HG03097 (cell line): ENCODE data around the gene RALA.
A peak's percentile ranks its signal among the peaks of the same experiment; 100 is the strongest.
"Not testable (repeated sequence)": the region's sequence is repeated elsewhere in the genome, so short reads cannot be mapped to it uniquely, and the experiment has no call there.

ENCODE experiments used
- ATAC-seq: cut with Tn5 transposase; IDR thresholded peaks from one replicate; pipeline ENCODE4 v1.9.1; 2021; ENCODE audit not compliant: unreplicated experiment, low FRiP score

Gene RALA

DNA sequence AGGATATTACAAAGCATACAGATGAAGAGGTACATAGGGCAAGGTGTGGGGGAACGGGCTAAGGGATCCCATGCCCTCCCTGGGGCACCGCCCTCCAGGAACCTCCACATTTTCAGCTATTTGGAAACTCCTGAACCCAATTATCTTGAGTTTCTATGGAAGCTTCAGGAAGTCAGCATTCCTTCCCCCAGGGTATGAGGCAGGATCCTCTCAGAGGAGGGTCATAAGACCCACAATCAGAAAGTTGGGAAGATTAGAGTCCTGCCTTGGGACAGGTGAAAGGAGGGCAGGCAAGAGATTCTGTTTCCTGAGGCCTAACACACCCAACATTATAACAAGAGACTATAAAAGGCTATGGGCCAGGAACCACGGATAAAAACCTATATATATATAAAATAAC, 98.0 kb downstream of the RALA start:
- no peak for ATAC-seq

DNA sequence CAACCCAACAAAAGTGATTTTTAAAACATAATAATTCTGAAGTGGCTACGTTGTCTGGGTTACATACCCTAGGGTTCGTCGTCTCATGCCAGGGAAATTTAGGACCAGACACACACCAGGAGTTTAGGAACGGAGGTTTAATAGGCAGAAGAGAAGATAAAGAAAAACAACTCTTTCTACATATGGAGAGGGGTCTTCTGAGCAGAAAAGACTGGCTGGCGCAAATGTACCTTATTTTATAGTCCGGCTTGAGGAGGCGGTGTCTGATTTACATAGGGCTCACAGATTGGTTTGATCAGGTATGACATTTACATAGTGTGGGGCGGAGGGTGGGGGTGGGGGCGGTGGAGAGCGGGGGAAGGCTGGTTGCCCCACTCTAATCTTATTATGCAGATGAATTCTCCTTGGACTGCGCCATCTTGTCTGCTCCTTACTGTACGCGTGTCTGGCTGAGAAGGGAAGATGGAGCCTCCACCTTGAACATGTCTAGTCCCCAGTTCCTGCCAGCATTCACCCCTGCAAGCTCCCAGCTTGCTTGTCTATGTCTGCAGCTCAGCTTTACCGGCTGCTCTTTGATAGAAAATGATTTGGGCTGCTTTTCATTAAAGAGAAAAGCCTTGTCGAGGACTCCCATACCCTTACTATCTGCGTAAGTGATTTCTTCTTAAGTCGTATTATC, 98.7 kb downstream of the RALA start:
- no peak for ATAC-seq

DNA sequence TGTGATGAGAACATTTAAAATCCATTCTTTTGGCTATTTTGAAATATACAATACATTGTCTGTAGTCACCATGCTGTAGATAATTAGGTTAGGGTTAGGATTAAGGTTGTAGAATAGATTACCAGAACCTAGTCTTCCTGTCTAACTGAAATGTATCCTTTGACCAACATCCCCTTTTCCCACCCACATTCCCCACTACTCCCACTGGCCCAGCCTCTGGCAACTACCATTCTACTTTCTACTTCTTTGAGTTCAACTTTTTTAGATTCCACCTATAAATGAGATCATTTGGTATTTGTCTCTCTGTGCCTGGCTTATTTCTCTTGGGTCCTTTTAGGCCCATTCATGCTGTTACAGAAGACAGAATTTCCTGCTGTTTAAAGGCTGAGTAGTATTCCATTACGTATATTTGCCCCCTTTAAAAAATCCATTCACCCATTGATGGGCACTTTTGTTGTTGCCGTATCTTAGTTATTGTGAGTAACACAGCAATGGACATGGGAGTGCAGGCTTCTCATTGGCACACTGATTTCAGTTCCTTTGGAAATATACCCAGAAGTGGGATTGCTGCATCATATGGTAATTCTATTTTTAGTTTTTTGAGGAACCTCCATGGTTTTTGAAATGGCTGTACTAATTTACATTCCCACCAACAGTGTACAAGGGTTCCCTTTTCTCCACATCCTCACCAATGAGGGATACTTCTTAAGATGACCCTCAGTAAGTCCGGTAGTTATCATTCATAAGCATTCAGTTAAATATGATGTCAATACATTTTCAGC, 104.0 kb downstream of the RALA start:
- no peak for ATAC-seq

DNA sequence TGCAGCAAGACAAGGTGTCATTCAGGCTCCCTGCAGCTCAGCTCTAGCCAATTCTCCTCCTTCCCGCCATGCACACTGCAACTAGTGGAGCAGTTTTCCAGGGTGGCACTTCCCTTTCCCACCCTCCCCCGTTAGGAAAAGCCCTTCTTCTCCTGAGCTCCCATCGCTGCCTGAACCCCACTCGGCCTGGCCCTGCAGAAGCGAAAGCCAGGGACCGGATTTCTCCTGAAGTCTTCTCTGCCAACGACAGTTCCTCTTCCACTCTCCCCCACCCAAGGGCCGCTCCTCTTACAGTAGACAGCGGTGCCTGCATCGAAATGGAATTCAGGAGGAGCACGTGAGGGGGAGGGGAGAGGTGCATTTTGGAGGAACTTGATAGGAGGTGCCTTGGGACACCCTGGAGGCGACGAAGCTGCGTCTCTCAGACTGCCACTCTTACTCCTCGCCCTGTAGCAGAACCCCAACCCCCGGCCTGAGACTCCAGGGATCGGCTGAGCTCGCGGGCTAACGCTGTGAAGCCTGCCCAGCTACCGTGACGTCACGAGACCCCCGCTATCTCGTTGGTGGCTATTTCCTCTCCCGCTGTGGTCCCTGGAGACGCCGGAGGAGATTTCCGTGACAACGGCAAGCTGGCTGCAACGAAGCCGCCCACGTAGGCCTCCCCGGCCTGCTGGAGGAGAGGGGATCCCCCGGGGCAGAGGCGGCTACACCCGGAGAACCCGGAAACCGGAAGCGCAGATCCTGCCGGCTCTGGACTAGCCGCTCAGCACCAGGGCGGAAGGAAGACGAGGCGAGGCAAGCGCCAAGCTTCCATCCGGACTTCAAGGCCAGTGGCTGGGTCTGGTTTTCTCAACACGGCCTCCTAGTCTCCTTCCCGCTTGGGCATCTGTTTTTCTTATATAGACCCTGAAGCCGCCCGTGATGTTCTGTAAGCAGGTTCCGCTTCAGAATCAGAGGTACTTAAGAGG, 109.7 kb downstream of the RALA start:
- peak; percentile 91 for ATAC-seq

DNA sequence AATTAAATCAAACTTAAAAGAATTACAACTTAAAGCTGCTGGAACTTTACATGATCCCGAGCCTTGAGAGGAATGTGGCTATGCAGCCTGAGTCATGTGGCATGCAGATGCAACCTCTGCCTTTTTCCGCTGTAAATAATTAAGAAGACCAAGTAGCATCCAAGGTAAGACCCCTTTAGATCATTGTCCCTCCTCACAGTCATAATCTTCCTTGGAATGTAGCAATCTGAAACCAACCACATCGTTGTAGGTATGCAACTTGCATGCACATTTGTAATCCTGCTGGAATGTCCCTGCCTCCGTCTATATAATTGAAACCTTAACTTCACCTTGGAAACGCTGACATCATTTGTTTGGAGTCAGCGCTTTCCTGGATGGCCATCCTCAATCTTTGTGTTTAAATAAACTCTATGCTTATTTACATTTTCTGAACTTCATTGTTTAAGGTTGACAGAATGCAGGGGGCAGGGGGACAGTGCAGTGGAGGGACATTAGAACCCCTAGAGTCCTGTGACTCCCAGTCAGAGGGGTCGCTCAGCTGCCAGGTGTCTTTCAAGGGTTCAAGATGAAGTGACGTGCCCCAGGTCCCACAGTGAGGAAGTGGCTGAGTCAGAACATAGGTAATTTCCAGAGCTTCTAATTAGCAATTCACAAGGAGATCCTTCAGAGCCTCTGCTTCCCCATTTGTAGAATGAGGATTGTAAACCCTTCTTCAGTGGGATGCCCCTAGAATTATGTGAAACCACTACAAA, 110.7 kb downstream of the RALA start:
- no peak for ATAC-seq

DNA sequence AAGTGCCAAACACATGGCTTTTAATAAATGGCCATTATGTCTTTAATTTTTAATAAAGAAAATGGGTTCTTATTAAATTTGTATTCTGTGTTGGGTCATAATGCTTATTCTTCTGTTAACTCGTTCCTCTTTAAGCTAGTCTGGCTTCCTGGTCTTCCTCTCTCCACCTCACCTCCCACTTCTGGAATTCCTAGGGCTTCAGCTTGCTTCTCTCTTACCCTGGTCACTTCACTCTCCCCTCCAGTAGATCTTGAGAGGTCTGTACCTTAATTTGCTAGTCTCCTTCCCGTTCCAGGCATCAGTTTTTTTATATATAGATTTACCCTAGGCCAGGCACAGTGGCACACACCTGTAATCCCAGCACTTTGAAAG, 111.2 kb downstream of the RALA start:
- no peak for ATAC-seq

DNA sequence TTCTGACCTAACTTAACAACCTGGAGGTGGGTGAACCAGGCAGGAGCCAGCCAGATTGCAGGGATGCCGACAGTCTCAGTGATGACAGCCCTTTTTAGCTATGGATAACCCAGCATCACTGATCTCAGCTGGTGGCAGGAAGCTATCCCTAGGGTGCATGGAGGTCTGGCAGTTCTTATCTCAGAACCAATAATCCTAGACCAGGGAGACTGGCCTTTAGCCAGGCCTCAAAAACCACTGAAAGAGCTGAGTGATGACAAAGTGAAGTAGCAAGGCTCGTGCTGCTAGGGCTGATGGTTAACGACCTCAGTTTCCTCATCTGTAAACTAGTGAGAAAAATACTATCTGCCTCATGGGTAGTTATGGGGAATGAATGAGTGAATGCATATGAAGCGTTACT, 112.5 kb downstream of the RALA start:
- ATAC-seq: no peak

DNA sequence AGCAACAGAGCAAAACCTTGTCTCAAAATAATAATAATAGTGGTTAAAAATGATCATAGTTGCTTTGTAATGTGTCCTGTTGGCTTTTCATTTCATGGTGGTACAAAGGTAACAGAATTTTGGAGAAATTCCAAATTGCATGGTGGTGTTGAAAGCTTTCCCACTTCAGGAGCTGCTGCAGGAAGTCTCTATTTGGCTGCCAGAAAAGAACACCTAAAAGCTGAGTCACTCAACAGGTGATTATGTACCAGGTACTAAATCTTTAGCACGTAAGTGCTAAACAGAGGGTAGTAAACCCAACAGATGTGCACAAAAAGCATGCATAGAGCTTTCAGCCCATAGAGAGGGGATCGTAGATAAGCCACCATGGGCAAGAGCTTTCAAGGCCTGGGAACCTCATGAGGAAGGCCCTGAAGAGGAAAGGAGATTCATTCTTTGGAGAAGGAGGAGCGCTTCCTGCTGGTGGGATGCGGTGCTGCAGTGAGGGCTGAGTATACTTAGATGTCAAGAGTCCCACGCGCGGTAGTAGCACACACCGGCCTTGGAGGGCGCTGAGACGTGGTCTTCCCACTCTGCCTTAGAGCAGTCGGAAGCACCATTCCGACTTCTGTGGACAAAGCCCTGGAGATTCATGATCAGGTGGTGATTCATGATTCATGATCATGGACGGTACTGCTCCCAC, 118.7 kb downstream of the RALA start:
- no peak for ATAC-seq

DNA sequence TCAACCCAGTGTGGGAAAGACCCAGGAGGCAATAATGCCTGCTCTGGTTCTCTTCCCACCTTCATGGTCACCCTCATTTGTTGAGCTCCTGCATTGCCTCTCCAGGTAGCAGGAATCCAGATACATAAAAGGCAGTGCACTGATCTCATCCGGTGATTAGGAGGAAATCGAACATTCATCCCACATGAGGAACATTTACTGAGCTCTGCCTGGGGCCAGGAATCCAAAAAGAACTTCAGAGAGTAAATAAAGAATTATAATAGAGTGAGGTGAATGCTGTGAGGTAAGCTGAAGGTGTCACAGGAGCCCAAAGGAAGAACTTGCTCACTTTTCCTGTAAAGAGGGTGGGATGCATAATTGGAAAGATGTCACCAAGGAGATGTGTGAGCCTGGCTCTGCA, 121.2 kb downstream of the RALA start:
- no peak for ATAC-seq

DNA sequence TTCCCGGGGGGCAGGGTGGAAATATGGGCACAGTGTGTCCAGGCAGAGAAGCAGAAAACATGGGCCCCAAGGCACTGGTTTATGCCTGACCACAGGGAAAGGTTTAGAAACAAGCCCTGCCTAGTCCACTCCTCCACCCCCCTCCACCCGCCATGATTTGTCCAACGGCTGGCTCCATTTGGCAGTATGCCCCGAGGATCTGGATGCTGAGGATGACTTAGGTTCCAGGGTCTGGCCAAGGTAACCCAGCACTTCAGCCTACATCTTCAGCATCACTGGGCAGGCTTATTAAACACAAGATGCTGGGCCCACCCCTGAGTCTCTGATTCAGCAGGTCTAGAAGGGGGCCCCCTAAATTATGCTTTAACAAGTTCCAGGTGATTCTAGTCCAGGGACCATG, 121.9 kb downstream of the RALA start:
- no peak for ATAC-seq

DNA sequence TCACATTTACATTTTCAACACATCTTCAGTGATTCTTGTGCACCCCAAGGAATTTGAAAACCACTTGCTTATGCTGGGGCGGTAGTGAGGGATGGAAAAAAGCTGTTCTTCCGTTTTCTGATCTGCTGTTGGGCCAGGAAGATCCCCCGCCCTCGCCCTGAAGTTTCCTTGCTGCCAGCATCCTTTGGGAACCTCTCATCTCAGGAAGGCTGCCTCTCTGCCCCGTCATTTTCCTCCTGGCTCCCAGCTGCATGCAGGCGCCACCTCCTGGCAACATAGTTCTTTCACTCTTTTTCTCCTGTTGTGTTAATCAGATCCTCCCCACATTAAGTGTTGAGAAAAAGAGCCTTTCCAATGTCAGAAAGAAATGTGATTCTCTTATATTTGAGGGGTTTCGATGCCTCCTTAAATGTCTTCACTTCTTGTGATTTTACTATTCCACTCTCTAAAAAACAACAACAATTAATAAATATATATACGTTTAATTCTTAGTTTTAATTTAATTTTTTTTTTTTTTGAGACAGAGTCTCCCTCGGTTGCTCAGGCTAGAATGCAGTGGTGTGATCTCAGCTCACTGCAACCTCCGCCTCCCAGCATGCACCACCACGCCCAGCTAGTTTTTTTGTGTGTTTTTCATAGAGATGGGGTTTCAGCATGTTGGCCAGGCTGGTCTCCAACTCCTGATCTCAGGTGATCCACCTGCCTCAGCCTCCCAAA, 122.9 kb downstream of the RALA start:
- no peak for ATAC-seq

DNA sequence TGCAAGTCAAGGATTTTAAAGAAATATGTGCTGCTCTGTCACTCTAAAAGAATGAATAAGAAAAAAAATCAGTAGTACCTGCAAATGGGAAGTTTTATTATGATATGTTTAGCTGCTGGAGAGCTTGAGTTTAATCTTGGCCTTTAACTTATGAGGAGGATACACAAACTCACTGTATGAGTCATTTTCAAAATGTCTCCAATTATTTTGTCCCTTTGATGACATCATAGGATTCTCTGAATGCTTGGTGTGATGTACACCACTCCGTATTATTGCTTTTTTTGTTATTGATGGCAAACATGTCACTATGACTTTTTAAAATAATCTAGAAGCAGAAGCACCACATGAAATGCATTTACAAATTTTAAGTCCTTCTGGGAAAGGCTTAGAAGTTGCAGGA, 125.8 kb downstream of the RALA start:
- no peak for ATAC-seq

DNA sequence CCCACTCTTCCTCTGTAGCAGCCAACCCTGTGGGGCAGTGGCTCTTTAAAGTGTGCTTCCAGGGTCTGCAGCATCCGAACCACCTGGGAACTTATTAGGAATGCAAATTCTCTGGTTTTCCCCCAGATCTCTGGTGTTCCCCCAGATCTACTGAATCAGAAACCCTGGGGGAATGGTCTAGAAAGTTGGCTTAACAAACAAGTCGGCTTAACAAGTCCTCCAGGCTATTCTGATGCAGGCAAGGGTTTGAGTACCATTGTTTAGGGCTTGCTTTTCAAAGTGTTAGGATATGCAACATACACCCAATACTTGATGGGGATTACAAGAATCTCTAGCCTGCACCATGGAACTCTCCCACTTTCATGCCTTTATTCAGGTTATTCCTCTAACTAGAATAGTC, 126.3 kb downstream of the RALA start:
- no peak for ATAC-seq

DNA sequence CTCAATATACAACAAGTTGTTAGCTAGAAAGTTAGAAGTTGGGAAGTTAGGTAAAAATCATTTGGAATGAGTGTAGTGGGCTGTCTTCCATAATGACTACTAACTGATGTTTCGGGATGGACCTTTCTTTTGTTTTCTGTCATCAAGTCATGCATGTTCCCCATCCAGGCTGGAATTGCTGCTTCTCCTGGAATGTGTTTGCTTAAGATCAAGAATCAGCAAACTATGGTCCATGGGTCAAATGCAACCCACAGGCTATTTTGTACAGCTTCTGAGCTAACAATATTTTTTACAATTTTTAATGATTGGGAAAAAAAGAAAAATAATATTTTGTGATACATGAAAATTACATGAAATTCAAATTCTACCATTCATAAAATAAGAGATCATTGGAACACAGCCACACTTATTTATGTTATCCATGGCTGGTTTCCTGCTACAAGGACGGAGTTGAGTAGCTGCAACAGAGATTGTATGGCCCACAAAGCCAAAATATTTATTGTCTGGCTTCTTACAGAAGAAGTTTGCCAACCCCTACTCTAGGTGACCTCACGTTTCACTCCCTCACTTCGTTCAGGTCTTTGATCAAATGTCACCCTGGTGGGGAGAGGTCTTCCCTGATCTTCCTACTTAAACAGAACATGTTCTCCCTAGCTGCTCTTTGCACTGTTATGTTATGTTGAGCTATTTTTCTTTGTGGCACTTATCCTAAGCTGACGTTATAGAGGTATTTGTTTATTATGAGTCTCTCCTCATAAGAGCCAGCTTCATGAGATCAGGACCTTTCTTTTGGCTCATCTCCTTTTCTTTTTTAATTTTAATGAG, 127.1 kb downstream of the RALA start:
- ATAC-seq: no peak

DNA sequence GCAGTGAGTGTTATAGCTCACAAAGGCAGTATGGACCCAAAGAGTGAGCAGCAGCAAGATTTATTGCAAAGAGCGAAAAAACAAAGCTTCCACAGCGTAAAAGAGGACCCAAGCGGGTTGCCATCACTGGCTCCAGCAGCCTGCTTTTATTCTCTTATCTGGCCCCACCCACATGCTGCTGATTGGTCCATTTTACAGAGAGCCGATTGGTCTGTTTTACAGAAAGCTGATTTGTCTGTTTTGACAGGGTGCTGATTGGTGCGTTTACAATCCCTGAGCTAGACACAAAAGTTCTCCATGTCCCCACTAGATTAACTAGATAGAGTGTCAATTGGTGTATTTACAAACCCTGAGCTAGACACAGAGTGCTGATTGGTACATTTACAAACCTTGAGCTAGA, 129.9 kb downstream of the RALA start:
- not testable (repeated sequence) for ATAC-seq

DNA sequence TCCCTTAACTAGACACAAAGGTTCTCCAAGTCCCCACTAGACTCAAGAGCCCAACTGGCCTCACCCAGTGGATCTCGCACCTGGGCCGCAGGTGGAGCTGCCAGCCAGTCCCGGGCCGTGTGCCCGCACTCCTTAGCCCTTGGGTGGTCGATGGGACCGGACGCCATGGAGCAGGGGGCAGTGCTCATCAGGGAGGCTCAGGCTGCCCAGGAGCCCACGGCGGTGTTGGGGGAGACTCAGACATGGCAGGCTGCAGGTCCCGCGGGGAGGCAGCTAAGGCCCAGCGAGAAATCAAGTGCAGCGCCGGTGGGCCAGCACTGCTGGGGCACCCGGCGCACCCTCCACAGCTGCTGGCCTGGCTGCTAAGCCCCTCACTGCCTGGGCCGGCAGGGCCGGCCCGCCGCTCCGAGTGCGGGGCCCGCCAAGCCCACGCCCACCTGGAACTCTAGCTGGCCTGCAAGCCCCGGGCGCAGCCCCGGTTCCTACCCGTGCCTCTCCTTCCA, 130.5 kb downstream of the RALA start:
- no peak for ATAC-seq

DNA sequence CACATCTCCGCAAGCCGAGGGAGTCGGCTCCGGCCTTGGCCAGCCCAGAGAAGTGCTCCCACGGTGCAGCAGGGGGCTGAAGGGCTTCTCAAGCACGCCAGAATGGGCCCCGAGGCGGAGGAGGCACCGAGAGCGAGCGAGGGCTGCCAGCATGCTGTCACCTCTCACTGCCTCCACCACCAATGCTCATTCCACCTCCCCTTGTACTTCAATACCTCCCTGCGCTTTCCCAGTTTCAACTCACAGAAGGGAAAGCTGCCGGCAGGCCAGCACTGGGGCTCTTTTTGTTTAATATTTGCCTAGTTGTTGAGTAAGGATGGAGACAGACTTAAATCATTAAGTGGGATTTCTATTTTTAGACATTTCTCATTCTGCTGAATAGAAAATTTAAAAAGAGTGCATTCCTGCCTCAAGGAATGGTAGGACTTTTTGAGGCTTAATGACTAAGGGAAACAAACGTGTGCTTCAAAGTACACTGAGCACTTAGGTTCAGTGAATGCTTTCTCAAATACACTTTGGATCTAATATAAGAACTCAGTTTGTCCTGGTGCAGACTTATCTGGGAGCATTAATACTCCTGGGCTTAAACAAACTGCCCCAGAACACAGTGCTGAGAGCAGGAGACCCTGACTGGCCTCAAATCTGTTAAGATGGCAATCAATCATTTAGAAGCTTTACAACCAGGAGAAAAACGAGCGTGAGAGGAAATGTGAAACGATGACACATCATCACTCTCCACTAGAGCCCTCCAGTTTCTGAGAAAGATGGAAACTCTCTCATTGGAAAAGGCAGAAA, 131.2 kb downstream of the RALA start:
- no peak for ATAC-seq

DNA sequence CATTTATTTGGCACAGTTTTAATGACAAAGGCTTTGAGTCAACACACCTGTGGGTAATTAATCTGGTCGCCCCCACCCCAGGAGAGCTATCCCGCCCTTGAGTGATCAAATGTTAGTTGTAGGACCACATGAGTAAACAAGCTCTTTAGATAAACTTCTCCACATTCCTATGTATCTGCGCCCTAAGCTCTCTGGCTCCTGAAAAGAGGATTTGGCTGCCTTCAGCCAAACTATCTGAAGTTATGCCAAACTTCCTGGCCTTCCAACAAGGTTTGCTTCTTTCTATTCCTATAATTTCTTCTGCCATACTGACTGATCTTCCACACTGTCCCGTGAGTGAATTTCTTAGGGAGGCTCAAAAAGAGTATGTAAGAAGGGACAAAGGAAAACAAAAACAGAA, 134.2 kb downstream of the RALA start:
- no peak for ATAC-seq
